ENCODE measurements around the gene MDFI. TPM values are rescaled to one million over a fixed set of nuclear protein-coding genes. Genes with fewer than 3 reads are reported as not detected.

MDFI gene
- total RNA-seq, 1 donor from 2014 or later, result 149 TPM

DNA sequence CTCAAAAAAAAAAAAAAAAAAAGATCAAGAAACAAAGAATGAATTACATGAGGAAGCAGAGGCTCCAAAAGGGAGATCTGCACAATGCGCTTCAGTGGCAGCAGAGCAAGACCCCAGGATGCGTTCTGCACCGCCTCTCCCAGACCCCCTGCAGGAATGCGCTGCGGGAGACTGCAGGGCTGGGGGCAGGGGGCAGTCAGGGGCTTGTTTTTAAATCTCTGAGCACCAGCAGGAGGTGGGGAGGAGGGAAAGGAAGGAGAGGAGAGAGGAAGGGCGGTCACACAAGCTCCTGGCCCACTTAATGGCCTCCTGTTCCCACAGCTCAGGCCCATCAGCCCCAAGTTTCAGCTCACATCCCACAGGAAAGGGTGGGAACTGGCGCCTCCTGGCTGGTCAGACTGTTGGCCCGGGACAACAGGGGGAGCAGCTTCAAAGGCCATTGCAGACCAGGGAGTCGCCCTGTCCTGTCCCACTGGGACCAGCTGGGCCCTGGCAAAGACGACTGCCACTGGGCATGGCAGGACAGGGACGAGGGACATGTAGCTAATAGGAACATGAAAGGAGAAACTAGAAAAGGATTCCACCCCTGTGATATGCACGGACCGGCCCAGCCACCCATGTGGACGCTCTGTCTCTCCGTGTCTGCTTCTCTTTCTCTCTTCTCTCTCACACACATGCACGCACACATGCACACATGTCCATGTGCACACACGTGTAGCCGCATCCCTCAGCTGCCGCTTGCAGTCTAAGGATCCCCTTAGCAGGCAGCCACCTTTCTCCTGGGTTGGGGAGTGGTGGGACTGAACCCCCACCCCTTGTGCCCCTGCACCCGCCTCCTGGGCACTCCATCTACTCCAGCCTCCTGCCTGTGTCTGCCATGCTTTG is 62.4 kb downstream of the MDFI start:
- H3K36me3 Mint-ChIP-seq, result no peaks in the 10 kb centered on the region
- no peak for DNase-seq (ENCODE audit: low spot score in 2 of 2, unreplicated experiment in 2 of 2)
- no peak overlapping the region for H3K4me3 Mint-ChIP-seq
- H3K4me1 Mint-ChIP-seq, result peaks cover 22% of the 10 kb centered on the region
- H3K27ac Mint-ChIP-seq, result no peak overlapping the region
- TF ChIP-seq, protein P1, sequence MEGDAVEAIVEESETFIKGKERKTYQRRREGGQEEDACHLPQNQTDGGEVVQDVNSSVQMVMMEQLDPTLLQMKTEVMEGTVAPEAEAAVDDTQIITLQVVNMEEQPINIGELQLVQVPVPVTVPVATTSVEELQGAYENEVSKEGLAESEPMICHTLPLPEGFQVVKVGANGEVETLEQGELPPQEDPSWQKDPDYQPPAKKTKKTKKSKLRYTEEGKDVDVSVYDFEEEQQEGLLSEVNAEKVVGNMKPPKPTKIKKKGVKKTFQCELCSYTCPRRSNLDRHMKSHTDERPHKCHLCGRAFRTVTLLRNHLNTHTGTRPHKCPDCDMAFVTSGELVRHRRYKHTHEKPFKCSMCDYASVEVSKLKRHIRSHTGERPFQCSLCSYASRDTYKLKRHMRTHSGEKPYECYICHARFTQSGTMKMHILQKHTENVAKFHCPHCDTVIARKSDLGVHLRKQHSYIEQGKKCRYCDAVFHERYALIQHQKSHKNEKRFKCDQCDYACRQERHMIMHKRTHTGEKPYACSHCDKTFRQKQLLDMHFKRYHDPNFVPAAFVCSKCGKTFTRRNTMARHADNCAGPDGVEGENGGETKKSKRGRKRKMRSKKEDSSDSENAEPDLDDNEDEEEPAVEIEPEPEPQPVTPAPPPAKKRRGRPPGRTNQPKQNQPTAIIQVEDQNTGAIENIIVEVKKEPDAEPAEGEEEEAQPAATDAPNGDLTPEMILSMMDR (IDR thresholded peaks at IDR 0.05; ENCODE audit: unreplicated experiment), result no peak
- H3K27me3 Mint-ChIP-seq (ENCODE audit: low read depth), result peaks cover 3% of the 10 kb centered on the region
- no peaks in the 10 kb centered on the region for H3K9me3 Mint-ChIP-seq

DNA sequence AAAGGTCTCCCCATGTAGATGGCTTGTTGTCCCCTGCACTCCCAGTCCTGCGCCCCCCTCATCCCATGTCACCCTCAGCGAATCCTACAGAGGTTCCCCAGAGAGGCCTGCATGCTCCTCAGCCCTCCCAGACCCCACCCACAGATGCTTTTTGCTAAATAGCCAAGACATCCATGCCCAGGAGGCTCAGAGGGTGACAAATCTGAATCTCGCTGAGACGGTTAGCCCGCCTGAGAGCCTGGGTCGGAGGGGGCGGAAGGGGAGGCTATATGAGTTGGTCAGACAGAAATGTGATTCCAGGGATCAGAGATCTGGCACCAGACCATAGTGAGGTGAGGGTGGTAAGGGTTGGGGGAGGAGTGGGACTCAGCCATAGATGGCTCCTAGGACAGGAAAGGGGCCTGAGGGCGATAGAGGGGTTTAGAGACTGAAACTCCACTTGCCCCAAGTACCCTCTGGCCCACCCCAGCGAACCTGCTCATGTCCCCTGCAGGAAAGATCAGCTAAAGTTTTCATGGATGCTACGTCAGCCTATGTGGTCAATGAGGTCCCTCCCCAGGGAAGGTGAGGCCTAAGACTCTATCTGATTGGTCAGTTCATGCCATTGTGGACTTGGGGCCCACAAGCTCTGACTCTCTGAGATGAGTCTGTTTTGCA is 63.9 kb downstream of the MDFI start:
- Mint-ChIP-seq H3K4me1 (peaks cover 22% of the 10 kb centered on the region), H3K9me3 (no peaks in the 10 kb centered on the region), H3K4me3 (no peak overlapping the region), H3K36me3 (no peaks in the 10 kb centered on the region), H3K27ac (no peak overlapping the region), H3K27me3 (ENCODE audit: low read depth) (peaks cover 5% of the 10 kb centered on the region)
- TF ChIP-seq, protein P1 (IDR thresholded peaks at IDR 0.05; ENCODE audit: unreplicated experiment), result no peak
- no peak for DNase-seq (ENCODE audit: low spot score in 2 of 2, unreplicated experiment in 2 of 2)

DNA sequence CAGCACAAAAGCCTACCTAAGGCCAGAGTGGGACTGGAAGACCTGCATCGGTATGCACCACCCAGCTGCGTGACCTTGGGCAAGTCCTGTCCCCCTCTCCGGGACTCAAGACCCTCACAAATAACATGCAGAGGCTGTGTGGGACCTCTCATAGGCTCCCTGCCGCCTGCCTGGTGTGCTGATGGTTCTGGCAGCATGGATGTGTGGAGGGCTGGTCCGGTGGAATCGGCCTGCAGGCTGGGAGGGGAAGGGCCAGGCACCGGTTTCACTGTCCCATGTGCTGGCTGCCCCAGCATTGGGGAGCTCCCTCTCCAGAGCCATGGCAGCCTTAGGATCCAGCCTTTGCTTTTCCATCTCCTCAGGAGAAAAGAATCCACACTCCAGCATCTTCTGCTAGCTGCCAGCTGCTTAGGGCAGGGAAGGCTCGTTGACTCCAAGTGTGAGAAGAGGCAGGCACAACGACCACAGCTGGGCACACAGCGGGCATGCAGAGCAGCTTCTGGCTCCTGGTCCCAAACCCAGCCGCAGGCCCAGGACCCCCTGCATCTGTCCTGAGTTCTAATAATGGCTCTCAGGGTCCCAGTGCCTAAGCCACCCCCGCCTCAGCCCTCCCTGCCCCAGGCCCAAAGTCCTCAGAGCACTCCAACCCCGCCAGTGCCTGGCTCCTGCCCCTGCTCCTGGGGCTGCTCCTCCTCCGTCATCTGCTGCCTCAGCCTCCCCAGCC is 64.7 kb downstream of the MDFI start:
- TF ChIP-seq, protein P1 (IDR thresholded peaks at IDR 0.05; ENCODE audit: unreplicated experiment), result no peak
- no peak for DNase-seq (ENCODE audit: low spot score in 2 of 2, unreplicated experiment in 2 of 2)
- Mint-ChIP-seq H3K9me3 (no peaks in the 10 kb centered on the region), H3K4me3 (no peak overlapping the region), H3K27ac (no peak overlapping the region), H3K27me3 (ENCODE audit: low read depth) (peaks cover 5% of the 10 kb centered on the region), H3K36me3 (no peaks in the 10 kb centered on the region), H3K4me1 (peaks cover 15% of the 10 kb centered on the region)

Small RNA genes within 50 kb of the gene (microRNA-seq; reads per million reads assigned to microRNA genes)
- gene MIR4641, result 2.3 reads per million

Other genes starting within 250 kb of the MDFI start
- 85.1 to 91.0 TPM (median 87.9 TPM) in 3 replicates for gene FOXP4, start 92.1 kb upstream of the MDFI start, total RNA-seq
- gene TFEB, start 97.1 kb downstream of the MDFI start, total RNA-seq, result 3.2 to 4.4 TPM (median 3.8 TPM) in 3 replicates
- gene PGC, start 108.9 kb downstream of the MDFI start, total RNA-seq, result not detected in 3 replicates
- gene FRS3, start 141.4 kb downstream of the MDFI start, total RNA-seq, result 5.8 to 6.8 TPM (median 6.3 TPM) in 3 replicates
- gene PRICKLE4, start 142.3 kb downstream of the MDFI start, total RNA-seq, result 4.5 to 8.1 TPM (median 6.6 TPM) in 3 replicates
- 151 to 168 TPM (median 158 TPM) in 3 replicates for gene TOMM6, start 149.2 kb downstream of the MDFI start, total RNA-seq